GM19438 (cell line): ENCODE results near the gene EXD2.
"Not testable (repeated sequence)": the region's sequence is repeated elsewhere in the genome, so short reads cannot be mapped to it uniquely, and the experiment has no call there.

Source experiments
- ATAC-seq: cut with Tn5 transposase; IDR thresholded peaks from one replicate; pipeline ENCODE4 v1.9.1; 2021; ENCODE audit warnings: low read depth; ENCODE audit not compliant: unreplicated experiment

Gene EXD2, protein sequence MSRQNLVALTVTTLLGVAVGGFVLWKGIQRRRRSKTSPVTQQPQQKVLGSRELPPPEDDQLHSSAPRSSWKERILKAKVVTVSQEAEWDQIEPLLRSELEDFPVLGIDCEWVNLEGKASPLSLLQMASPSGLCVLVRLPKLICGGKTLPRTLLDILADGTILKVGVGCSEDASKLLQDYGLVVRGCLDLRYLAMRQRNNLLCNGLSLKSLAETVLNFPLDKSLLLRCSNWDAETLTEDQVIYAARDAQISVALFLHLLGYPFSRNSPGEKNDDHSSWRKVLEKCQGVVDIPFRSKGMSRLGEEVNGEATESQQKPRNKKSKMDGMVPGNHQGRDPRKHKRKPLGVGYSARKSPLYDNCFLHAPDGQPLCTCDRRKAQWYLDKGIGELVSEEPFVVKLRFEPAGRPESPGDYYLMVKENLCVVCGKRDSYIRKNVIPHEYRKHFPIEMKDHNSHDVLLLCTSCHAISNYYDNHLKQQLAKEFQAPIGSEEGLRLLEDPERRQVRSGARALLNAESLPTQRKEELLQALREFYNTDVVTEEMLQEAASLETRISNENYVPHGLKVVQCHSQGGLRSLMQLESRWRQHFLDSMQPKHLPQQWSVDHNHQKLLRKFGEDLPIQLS

DNA sequence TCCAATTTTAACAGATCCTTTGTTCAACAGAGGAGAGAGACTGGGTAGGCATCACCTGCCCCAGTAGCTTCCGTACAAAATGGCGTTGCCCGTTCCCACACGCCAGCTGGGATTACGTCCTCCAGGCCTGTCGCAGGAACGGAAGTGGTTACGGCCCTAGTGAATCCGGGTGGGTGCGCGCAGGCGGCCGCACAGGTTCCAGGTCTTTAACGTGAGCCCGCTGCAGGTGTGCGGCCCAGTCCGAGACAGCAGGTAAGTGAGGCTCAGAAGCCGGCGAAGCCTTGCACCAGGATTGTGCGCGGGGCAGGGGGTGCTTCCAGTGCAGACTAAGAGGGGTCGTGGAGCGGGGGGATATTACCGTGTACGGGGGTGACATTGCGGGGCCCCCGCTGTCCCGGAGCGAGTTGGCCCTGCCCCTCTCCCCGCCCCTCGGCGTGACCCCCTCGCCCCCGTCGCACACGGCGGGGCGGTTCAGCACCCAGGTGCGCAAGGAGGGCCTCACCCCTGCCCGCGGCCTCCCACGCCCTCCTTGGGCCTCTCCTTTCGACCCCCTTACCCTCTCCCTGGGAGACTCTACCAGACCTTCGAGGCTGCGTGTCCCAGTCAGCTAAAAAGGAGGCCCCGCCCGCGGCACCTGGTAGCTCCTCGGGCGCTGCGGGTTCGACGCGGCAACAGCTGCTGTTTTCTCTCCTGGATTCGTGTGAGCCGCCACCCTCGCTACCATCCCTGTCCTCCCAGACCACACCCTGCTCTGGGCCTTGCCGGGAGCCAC lies at the start of gene EXD2:
Gene EXD2, plus strand, starts transcription at position 159 of the 772 bp plus-strand sequence. CDS start 17,973 bp downstream, outside the sequence.
- ATAC-seq, result peak; percentile 89

DNA sequence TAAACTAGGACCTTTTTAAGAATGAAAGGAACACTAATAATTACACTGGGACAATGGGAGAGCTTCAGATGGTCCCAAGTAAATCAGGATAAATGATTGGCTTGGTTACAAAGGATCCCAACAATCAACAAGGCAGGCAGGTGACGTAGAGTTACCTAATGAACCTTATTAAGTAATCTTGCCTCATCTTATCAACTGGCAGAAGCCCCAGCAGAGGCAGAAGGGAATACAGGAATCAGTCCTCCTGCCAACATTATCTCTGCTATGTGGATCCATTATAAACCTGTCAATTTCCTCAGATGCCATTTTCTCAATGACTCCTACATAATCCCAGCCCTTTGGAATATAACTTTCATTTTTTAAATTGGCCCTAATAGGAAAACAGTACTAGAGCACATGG lies 49.7 kb upstream of the EXD2 start:
- ATAC-seq, result no peak

DNA sequence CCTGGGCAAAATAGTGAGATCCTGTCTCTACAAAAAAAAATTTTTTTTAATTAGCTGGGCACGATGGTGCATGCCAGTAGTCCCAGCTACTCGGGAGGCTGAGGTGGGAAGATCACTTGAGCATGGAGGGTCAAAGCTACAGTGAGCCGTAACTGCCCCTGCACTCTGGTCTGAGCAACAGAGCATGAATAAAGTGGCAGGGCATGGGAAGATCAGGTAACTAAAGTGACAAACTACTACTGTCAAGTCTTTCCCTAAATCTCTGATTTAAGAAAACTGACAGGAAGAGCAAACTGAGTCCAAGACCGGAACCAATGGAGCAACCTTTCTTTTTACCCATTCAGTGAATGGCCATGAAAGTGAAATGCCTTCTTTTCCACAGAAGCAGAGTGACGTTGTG lies 49.2 kb upstream of the EXD2 start:
- no peak for ATAC-seq

DNA sequence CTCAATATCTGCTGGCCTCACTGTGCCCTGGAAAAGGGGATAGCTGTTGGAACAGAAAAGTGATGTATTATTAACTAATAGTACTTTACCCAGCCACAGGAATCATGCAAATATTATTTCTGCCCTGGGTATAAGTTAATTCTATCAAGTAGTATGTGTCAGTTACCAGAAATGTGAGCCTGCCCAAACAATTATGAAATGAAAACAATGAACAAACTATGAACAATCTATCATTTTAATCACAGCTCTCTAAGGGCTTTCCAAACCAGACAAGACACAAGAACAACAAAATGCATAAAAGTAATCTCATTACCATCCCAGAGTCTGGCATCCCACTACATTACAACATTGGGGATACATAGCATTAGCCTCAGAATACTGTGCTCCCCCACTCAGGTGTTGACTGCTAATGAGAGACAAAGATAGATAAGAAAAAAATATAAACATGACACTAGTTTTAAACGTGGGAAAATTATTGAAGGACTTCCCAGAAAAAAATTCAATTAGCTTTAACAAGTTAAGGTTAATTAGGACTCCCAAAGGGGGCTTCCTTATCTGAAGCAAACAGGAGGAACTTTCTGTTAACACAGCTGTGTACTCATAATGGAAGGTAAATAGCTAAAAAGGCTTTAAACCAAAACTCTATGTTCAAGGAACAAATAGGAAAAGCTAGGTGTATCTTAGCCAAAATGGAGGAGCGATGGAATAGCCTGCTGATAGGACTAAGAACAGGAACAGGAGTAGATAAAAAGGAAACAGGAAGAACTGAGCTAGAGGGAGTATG lies 41.6 kb upstream of the EXD2 start:
- ATAC-seq, result no peak

DNA sequence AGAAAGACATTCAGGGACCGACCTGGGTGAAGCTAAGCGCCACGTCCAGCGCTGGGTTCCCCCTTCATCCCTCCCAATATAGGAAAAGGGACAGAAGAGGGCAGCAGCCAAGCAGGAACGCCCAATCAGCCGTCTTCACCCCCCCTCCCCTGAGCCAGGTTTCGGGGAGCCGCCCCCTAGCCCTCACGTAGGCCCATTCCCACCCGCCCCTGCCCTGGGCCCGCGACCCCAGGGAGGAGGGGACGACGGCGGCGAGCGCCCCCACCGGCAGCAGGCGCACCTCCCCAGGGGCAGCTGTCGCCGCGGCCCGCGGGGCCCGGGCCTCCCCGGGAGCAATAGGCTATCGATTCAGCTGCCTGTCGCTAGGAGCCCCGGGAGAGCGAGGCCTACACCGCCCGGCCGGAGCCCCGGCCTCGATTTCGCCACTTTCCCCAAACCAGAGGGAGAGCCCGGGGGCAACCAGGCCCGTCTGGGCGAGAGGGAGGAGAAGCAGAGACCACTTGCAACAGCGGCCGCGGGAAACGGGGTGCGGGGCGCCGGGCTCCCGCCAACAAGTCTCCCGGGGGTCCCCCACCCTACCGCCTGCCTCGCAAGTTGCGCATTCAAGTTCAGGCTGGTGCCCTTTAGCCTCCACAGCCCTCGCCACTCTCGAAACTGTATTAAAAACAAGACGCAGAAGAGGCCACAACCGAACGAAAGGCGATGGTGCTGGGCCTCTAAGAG lies 39.7 kb upstream of the EXD2 start:
- no peak for ATAC-seq

DNA sequence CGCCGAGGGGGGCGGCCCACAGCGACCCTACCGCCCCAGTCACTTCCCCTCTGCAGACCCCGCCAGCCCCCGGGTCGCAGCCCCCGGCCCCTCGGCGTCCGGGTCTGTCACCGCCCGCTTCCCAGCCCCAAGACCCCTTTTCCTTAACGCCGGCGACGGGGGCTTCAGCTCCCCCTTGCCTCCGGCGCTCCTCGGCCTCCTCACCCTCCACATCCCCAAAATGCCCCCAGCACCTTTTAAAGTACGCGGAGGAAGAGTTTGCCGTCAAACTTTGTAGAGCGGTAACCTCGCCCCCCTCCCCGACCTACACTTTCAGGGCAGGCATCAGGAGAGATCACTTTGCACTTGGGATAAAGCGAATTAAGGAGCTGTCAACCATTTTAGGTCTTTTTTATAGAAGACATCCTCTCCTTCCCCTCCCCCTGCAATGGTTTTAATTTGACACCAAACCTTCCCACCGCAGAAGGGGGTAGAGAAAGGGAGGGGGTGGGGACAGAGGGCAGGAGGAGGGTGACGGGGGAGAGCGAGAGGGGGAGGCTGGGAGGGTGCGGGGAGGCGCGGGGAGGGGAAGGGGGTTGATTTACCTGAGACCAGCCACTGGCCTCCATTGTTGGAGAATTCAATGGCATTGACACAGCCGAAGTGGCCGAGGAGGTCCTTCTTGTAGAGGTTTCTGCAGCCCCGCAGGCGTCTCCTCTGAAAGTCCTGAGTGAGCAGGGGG lies 39.0 kb upstream of the EXD2 start:
- ATAC-seq, result peak; percentile 4

DNA sequence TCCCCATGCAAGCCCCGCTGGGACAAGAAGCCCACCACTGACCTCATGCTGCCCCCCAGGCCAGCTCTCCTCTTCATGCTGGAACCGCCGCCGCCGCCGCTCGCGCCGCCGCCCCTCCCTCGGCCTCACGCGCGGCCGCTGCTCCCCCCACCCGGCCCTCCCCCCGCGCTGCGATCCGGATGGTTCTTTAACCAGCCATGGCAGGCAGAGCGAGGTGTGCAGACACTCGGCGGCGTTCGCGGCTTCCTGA lies 38.5 kb upstream of the EXD2 start, which contains the start of gene DCAF5:
Gene DCAF5, minus strand, starts transcription at position 218 of the 250 bp plus-strand sequence. Its CDS starts 141 bp downstream, at position 77.
- no peak for ATAC-seq

DNA sequence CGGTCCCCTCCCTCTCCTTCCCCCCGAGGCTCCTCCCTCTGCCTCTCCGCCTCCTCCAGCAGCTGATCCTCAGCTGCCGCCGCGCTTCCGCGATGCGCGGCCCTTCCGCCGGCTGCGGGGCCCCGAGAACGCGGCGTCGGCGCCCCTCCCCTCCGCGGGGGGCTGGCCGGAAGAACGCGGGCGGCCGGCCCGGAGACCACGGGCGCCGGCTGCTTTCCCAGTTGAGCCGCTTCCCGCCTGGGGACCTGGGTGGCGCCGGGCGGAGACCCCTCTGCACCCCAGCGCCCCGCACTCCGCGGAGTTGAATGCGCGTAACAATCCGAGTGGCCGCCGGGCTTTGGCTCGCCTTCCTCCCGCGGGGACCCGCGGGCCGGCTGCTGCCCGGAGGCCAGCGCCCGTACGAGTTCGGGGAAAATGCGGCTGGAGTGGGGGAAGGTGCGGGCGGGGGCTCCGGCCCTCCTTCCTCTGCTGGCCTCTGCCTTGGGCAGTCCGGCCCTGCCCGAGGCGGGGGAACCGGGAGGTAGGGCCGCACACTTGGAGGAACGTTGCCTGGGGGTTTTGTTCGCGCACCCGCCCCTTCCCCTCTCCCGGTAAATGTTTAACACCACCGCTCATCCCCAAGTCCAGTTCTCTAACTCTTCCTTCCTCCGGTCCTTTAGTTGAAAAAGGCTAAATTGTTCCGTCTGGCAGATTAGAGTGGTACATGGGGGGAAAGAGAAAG lies 38.0 kb upstream of the EXD2 start:
- ATAC-seq, result peak; percentile 84

DNA sequence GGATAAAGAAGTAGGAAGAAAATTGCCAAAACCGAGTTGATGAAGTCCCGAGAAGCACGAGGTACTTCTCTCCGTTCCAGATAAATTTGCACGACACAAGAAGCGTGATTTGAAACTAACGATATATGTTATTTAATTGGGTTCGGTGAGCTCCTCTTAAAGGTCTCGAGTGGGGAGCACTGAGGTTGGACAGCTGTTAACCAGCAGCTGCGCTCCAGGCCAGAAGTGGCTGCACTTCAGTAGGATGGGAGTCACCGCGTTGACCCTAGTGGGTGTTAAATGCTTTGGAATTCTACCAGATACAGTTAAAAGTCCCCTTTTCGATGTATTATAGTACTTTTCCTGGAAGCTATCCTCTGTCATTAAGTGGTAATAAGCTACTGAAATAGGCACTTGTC lies 37.4 kb upstream of the EXD2 start:
- ATAC-seq, result no peak

DNA sequence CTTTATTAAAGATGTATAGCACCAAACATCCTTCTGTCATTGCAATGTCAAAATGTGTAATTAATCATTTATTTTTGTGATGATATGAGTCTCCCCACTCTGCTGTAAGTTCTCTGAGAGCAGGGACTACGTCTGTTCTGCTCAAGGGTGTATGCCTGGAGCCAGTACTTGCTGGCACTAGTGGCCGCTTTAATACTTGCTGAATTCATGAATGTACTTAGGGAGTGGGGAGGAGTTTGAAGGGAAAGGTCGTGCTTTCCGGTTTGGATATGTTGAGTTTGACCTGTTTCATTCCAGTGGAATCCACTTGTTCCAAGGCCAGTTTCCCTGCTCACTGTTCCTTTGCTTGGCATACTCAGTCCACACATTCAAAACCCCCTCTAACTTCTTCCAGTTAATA lies 36.5 kb upstream of the EXD2 start:
- ATAC-seq, result no peak

DNA sequence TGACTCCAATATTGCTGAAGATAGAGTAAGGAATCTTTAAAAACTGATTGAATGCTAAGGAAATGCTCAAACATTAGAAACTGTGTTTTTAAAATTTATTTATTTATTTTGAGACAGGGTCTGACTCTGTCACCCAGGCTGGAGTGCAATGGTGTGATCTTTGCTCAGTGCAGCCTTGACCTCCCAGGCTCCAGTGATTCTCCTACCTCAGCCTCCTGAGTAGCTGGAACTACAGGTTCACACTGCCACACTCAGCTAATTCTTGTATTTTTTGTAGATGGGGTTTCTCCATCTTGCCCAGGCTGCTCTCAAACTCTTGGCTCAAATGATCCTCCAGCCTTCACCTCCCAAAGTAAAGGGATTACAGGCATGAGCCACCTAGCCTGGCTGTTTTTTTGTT lies 35.1 kb upstream of the EXD2 start:
- no peak for ATAC-seq

DNA sequence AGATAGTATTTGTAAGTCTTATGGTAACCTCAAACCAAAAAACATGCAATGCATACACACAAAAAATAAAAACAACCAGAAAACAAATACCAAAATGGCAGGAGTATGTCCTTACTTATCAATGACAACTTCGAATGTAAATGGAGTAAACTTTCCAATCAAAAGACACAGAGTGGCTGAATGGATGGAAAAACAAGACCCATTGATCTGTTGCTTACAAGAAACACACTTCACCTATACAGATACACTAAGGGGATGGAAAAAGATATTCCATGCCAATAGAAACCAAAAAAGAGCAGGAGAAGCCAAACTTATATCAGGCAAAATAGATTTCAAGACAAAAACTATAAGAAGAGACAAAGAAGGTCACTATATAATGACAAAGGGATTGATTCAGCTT lies 29.7 kb upstream of the EXD2 start:
- ATAC-seq, result no peak

DNA sequence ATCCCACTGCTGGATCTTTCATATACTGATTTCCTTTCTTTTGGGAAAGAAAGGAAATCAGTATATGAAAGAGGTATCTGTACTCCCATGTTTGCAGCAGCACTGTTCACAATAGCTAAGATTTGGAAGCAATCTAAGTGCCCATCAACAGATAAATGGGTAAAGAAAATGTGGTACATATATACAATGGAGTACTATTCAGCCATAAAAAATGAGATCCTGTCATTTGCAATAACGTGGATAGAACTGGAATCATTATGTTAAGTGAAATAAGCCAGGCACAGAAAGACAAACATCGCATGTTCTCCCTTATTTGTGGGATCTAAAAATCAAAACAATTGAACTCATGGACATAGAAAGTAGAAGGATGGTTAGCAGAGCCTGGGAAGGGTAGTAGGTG lies 25.5 kb upstream of the EXD2 start:
- ATAC-seq, result not testable (repeated sequence)

DNA sequence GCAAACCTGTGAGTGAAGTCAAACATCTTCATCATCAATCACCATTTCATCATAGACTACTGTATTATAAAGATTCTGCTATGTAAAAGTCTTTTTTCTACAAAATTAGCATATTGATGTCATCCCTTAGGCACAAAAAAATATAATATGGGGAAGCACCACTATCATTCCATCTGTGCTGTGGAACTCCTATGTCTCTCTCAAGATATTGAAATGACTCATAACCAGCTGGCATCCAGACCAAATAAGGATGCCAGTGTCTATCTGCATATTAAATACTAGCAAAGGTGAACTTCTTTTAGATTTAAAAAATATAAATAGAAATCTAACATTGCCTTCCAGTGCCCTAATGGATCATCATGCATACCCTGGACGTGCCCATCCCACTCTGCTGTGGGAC lies 20.5 kb upstream of the EXD2 start:
- ATAC-seq, result no peak

DNA sequence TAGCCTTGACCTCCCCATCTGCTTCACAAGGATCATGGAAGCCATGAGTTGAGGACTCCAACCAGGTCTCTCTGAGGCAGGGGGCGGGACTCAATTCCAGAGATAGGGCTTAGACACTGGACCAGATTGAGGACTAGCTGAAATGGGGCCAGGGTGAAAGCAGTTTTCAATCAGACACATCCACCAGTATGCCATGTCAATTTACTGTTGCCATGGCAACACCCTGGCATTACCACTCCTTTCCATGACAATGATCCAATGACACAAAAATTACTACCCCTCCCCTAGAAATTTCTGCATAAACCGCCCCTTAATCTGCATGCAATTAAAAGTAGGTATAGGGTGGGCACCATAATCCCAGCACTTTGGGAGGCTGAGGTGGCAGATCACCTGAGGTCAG lies 19.7 kb upstream of the EXD2 start:
- ATAC-seq, result no peak

DNA sequence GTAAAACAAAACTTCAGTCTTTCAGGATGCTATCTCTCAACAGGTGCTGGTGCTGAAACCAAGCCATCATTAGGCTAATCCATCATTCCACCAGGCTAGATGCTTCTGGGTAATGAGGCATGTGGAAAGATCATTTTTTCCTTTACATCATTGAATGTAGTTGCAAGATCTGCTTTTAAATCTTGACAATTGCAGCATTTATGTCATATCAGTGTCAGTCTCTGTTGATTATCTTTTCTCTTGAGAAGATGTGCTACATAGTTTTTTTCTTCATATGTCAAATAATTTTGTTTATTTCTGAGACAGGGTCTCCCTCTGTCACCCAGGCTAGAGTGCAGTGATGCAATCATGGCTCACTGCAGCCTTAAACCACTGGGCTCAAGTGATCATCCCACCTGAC lies 16.2 kb upstream of the EXD2 start:
- no peak for ATAC-seq

DNA sequence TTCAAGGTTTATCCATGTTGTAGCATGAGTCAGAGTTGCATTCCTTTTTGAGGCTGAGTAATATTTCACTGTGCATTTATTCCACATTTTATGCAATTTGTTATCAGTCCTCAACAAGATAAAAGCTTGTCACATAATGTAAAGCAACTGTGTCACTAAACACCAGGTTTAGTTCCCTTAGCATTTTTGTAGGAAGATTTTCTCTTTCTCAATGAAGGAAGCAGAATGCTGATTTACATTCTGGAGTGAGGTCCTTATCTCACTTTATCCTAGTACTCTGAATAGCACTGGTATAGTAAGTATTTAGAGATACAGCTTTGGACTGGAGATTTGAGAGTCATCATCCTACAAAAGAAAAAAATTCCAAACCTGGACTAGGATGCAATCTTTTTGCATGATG lies 9.8 kb upstream of the EXD2 start:
- ATAC-seq, result no peak

DNA sequence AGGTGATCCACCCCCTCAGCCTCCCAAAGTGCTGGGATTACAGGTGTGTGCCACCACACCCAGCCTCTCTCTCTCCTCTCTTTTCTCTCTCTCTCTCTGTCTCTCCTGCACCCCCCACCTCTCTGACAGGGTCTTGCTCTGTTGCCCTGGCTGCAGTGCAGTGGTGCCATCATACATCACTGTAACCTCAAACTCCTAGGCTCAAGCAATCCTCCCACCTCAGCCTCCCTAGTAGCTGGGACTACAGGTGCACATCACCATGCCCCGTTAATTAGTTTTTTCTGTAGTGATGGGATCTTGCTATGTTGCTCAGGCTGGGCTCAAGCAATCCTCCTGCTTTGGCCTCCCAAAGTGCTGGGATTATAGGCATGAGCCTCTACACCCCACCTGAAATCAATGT lies 8.7 kb upstream of the EXD2 start:
- not testable (repeated sequence) for ATAC-seq

DNA sequence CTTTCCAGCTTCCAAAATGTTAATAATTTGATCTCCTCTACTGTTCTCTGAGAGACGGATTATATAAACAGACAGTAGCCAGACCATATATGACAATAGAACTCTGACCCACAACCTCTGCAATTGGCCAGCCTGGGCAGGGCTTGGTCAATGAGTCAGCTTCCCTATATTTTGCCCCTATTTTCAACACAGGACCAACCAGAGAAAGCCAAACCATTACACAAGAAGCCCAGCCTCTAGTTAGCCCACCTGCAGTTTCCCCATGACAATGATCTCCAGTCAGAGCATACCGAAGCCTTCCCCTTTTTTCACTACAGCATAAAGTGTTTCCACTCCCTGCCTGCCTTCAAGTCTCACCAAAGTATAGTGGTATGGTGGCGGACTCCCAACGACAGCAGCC lies 7.6 kb upstream of the EXD2 start:
- ATAC-seq, result no peak
